Smooth muscle cell (in vitro differentiated cells): ENCODE results near the gene BABAM1. TPM values are rescaled to one million over a fixed set of nuclear protein-coding genes. Genes with fewer than 3 reads are reported as not detected.

Source experiments
- DNase-seq: peaks from one replicate; lab custom pipeline; 2025; ENCODE audit not compliant: unreplicated experiment; lab: John Stamatoyannopoulos, UW
- H2AFZ ChIP-seq: fragments of 200-600 bp; sonication (generic); 2 replicates; pipeline ENCODE4 v1.6.0; 2016; ENCODE audit warnings: antibody characterized with exemption, low read depth, mild to moderate bottlenecking
- H3F3A ChIP-seq: fragments of 200-600 bp; sonication (generic); 2 replicates; pipeline ENCODE4 v1.6.0; 2017; ENCODE audit warnings: antibody characterized with exemption, low read depth
- H3K27ac ChIP-seq: fragments of 200-600 bp; sonication (generic); 2 replicates; pipeline ENCODE4 v1.5.1; 2016; ENCODE audit warnings: low read depth, mild to moderate bottlenecking
- H3K27me3 ChIP-seq: fragments of 200-600 bp; sonication (generic); 2 replicates; pipeline ENCODE4 v1.6.1; 2016; ENCODE audit warnings: low read depth, mild to moderate bottlenecking
- H3K36me3 ChIP-seq: fragments of 200-600 bp; sonication (generic); 2 replicates; pipeline ENCODE4 v1.5.1; 2016; ENCODE audit warnings: low read depth
- H3K4me1 ChIP-seq: fragments of 200-600 bp; sonication (generic); 2 replicates; pipeline ENCODE4 v1.5.1; 2016; ENCODE audit warnings: low read depth
- H3K4me2 ChIP-seq: fragments of 200-600 bp; sonication (generic); 2 replicates; pipeline ENCODE4 v1.6.0; 2016; ENCODE audit warnings: mild to moderate bottlenecking
- H3K4me3 ChIP-seq: fragments of 200-600 bp; sonication (generic); 2 replicates; pipeline ENCODE4 v1.5.1; 2016; ENCODE audit warnings: mild to moderate bottlenecking
- H3K79me2 ChIP-seq: fragments of 200-600 bp; sonication (generic); 2 replicates; pipeline ENCODE4 v1.6.0; 2016; ENCODE audit warnings: low read depth, mild to moderate bottlenecking
- H3K9ac ChIP-seq: fragments of 200-600 bp; sonication (generic); 2 replicates; pipeline ENCODE4 v1.6.0; 2016; ENCODE audit warnings: low read depth
- H3K9me3 ChIP-seq: fragments of 200-600 bp; sonication (generic); replicated peaks from 2 replicates; pipeline ENCODE4 v1.5.1; 2016; ENCODE audit warnings: low read depth
- H4K20me1 ChIP-seq: fragments of 200-600 bp; sonication (generic); 2 replicates; pipeline ENCODE4 v1.6.0; 2016; ENCODE audit warnings: low read depth
- WGBS: methylation state at CpG from one replicate; pipeline ENCODE4 v1.1.7; 2016; ENCODE audit warnings: low lambda C conversion rate; 5-methylcytosine and 5-hydroxymethylcytosine counted together
- polyA plus RNA-seq: library from polyadenylated mRNA; unstranded; fragments of >200 nt; fragmentation: Nextera tagmentation; extraction: Ambion mirVana; gene quantifications from 2 replicates; pipeline ENCODE4 v1.2.1, GENCODE V29; 2016
- total RNA-seq: library from RNA; depleted of rRNA; stranded (reverse); fragments of >200 nt; gene quantifications from 2 replicates; pipeline ENCODE4 v1.2.3, GENCODE V29; 2014
- TF ChIP-seq, protein P1 (sequence below): fragments of 200-600 bp; sonication (generic); IDR thresholded peaks from 2 replicates; pipeline ENCODE4 v1.5.1; 2017; ENCODE audit warnings: borderline replicate concordance, mild to moderate bottlenecking, antibody characterized with exemption; ENCODE audit not compliant: insufficient read depth, poor library complexity, severe bottlenecking

BABAM1 gene
- total and polyA plus RNA-seq, 2 experiments from 2014 or later = 69.8 to 108 TPM

DNA sequence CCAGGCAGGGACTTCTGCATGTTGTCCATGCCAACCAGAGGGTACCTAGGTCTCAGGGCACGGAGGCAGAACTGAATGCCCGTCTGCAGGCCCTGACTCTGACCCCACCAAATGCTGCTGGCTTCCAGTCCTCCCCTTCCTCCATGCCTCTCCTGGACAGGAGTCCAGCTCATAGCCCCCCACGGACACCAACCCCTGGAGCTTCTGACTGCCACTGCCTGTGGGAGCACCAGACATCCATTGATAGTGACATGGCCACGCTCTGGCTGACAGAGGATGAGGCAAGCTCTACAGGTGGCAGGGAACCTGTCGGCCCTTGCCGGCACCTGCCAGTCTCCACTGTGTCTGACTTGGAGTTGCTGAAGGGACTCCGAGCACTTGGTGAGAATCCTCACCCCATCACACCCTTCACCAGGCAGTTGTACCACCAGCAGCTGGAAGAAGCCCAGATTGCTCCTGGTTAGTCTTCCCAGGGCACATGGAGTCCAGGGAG lies 16.3 kb downstream of the BABAM1 start:
- no peaks in the 10 kb centered on the region for H3K27me3 ChIP-seq
- H3K9me3 ChIP-seq = no peaks in the 10 kb centered on the region
- no peak for DNase-seq
- TF ChIP-seq, protein P1, sequence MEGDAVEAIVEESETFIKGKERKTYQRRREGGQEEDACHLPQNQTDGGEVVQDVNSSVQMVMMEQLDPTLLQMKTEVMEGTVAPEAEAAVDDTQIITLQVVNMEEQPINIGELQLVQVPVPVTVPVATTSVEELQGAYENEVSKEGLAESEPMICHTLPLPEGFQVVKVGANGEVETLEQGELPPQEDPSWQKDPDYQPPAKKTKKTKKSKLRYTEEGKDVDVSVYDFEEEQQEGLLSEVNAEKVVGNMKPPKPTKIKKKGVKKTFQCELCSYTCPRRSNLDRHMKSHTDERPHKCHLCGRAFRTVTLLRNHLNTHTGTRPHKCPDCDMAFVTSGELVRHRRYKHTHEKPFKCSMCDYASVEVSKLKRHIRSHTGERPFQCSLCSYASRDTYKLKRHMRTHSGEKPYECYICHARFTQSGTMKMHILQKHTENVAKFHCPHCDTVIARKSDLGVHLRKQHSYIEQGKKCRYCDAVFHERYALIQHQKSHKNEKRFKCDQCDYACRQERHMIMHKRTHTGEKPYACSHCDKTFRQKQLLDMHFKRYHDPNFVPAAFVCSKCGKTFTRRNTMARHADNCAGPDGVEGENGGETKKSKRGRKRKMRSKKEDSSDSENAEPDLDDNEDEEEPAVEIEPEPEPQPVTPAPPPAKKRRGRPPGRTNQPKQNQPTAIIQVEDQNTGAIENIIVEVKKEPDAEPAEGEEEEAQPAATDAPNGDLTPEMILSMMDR = no peak
- no peaks in the 10 kb centered on the region for H3K36me3 ChIP-seq
- H3K27ac ChIP-seq = no peak overlapping the region
- H2AFZ ChIP-seq = no peak overlapping the region
- no peak overlapping the region for H3K4me2 ChIP-seq
- H4K20me1 ChIP-seq = no peaks in the 10 kb centered on the region
- no peaks in the 10 kb centered on the region for H3K79me2 ChIP-seq
- 88% methylated on average over 7 of the region's 7 CpGs for WGBS
- H3K4me1 ChIP-seq = no peaks in the 10 kb centered on the region
- H3K4me3 ChIP-seq = no peak overlapping the region
- no peak overlapping the region for H3K9ac ChIP-seq
- no peaks in the 10 kb centered on the region for H3F3A ChIP-seq

DNA sequence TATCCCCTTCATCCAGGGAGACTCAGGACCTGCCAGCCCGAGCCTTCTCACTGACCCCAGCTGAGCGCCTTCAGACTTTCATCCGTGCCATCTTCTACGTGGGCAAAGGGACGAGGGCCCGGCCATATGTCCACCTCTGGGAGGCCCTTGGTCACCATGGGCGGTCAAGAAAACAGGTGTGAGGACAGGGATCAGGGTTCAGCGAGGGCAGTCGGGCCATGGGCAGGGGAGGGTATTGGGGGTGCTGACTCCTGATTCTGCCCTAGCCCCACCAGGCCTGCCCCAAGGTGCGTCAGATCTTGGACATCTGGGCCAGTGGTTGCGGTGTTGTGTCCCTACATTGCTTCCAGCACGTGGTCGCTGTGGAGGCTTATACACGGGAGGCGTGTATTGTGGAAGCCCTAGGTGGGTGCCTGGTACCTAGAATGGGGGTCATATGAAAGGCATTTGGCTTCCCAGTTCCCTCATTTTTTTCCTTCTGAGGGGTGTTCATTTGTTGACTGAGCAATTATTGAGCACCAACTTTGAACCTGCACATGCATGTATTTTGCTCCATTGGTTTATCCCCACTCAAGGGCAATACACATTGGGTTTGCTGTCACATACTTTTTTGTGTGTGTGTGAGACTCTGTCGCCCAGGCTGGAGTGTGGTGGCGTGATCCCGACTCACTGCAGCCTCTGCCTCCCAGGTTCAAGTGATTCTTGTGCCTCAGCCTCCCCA lies 18.3 kb downstream of the BABAM1 start:
- H2AFZ ChIP-seq = no peak overlapping the region
- no peak for DNase-seq
- H3K4me2 ChIP-seq = no peak overlapping the region
- TF ChIP-seq, protein P1 = no peak
- H3K9me3 ChIP-seq = no peaks in the 10 kb centered on the region
- H3K4me3 ChIP-seq = no peak overlapping the region
- 91% methylated on average over 18 of the region's 18 CpGs for WGBS
- no peak overlapping the region for H3K27ac ChIP-seq
- H3K79me2 ChIP-seq = no peaks in the 10 kb centered on the region
- no peaks in the 10 kb centered on the region for H3K27me3 ChIP-seq
- H3K9ac ChIP-seq = no peak overlapping the region
- H4K20me1 ChIP-seq = no peaks in the 10 kb centered on the region
- H3K36me3 ChIP-seq = no peaks in the 10 kb centered on the region
- H3K4me1 ChIP-seq = no peaks in the 10 kb centered on the region
- H3F3A ChIP-seq = no peaks in the 10 kb centered on the region

DNA sequence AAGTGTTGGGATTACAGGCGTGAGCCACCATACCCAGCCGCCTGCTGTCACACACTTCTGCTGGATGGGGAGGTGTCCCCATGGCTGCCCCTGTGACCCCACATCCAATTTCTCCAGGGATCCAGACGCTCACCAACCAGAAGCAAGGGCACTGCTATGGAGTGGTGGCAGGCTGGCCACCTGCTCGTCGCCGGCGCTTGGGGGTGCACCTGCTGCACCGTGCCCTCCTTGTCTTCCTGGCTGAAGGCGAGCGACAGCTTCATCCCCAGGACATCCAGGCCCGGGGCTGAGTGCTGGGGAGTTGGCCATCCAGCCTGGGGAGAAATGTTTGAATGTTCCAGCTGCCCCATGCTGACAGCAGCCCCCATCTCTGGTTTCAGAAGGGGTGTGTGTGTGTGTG lies 19.0 kb downstream of the BABAM1 start:
- Histone ChIP-seq H3K9ac (no peak overlapping the region), H3K4me3 (no peak overlapping the region), H3K4me1 (no peaks in the 10 kb centered on the region), H3K9me3 (no peaks in the 10 kb centered on the region), H3K27ac (no peak overlapping the region), H3K27me3 (no peaks in the 10 kb centered on the region), H3K4me2 (no peak overlapping the region), H2AFZ (no peak overlapping the region), H3K79me2 (no peaks in the 10 kb centered on the region), H3K36me3 (no peaks in the 10 kb centered on the region), H3F3A (no peaks in the 10 kb centered on the region), H4K20me1 (no peaks in the 10 kb centered on the region)
- no peak for DNase-seq
- TF ChIP-seq, protein P1 = no peak
- 96% methylated on average over 11 of the region's 11 CpGs for WGBS

DNA sequence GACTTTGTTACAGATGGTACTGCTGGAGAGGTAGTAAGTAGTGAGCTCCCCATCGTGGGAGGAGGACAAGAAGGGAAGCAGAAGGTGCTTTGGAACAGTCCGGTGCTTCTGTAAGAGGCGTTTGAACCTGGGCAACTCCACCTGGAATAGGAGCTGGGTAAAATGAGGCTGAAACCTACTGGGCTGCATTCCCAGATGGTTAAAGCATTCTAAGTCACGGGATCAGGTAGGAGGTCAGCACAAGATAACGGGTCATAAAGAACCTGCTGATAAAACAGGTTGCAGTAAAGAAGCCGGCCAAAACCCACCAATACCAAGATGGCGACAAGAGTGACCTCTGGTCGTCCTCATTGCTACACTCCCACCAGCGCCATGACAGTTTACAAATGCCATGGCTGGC lies 19.5 kb downstream of the BABAM1 start:
- TF ChIP-seq, protein P1 = no peak
- no peaks in the 10 kb centered on the region for H3K9me3 ChIP-seq
- no peak for DNase-seq
- no peak overlapping the region for H3K9ac ChIP-seq
- H2AFZ ChIP-seq = no peak overlapping the region
- H4K20me1 ChIP-seq = no peaks in the 10 kb centered on the region
- no peaks in the 10 kb centered on the region for H3K4me1 ChIP-seq
- H3K4me3 ChIP-seq = no peak overlapping the region
- H3K79me2 ChIP-seq = no peaks in the 10 kb centered on the region
- H3K27me3 ChIP-seq = no peaks in the 10 kb centered on the region
- H3K36me3 ChIP-seq = no peaks in the 10 kb centered on the region
- no peak overlapping the region for H3K27ac ChIP-seq
- 91% methylated on average over 9 of the region's 9 CpGs for WGBS
- no peak overlapping the region for H3K4me2 ChIP-seq
- no peaks in the 10 kb centered on the region for H3F3A ChIP-seq
